Choroid plexus epithelial cell (primary cell): Measurements from ENCODE around the gene EVC2.
A peak's percentile ranks its signal among the peaks of the same experiment; 100 is the strongest.
"Not testable (repeated sequence)": the region's sequence is repeated elsewhere in the genome, so short reads cannot be mapped to it uniquely, and the experiment has no call there.

ENCODE experiments used
- DNase-seq: peaks from one replicate; pipeline ENCODE4 v3.0.0-alpha.2; 2010; ENCODE audit warnings: low read depth
- H3K4me3 ChIP-seq: 2 replicates; pipeline ENCODE4 v1.5.1; 2011; ENCODE audit warnings: low read depth, mild to moderate bottlenecking, control low read depth, low read length, moderate library complexity
- CTCF ChIP-seq: conservative IDR thresholded peaks from 2 replicates; pipeline ENCODE4 v1.5.1; 2011; ENCODE audit warnings: low read depth, mild to moderate bottlenecking, control low read depth, inconsistent platforms, low read length, moderate library complexity

The EVC2 gene

GRCh38 chr4:5618051-5618960, 90.1 kb downstream of the EVC2 start:
- no peak for TF ChIP-seq CTCF
- no peak for DNase-seq
- H3K4me3 ChIP-seq = no peak overlapping the region

GRCh38 chr4:5616331-5616950, 91.9 kb downstream of the EVC2 start:
- no peak overlapping the region for H3K4me3 ChIP-seq
- no peak for DNase-seq
- no peak for TF ChIP-seq CTCF

GRCh38 chr4:5615496-5616075, 92.8 kb downstream of the EVC2 start:
- no peak for TF ChIP-seq CTCF
- no peak overlapping the region for H3K4me3 ChIP-seq
- DNase-seq = no peak

- DNase-seq = peak; percentile 35
- no peak overlapping the region for H3K4me3 ChIP-seq
- TF ChIP-seq CTCF = no peak
These were observed 96.6 kb downstream of the EVC2 start for GRCh38 chr4:5611750-5612149.

GRCh38 chr4:5609306-5610007, 98.9 kb downstream of the EVC2 start:
- no peak overlapping the region for H3K4me3 ChIP-seq
- no peak for DNase-seq
- no peak for TF ChIP-seq CTCF

GRCh38 chr4:5593828-5594227, 114.5 kb downstream of the EVC2 start:
- DNase-seq, H3K4me3 ChIP-seq: not testable (repeated sequence)

GRCh38 chr4:5592272-5592671, 116.1 kb downstream of the EVC2 start:
- no peak overlapping the region for H3K4me3 ChIP-seq
- no peak for TF ChIP-seq CTCF
- DNase-seq = no peak
